ENCODE measurements around the gene SLC25A23. TPM values are rescaled to one million over a fixed set of nuclear protein-coding genes. Genes with fewer than 3 reads are reported as not detected.

Gene SLC25A23
- total and polyA plus RNA-seq, 2 of the 8 experiments (the other 6 are each of a cell fraction or from before 2014, with no cell fraction given), result 18.0 to 48.1 TPM

- no peak overlapping the region for H3K4me3 ChIP-seq (ENCODE audit: extremely low read depth in 1 of 4, insufficient read depth in 2 of 4, low read depth in 3 of 4, low read length in 4 of 4)
- no peak overlapping the region for H3K27ac ChIP-seq (ENCODE audit: low read depth, low read length)
- no peaks in the 10 kb centered on the region for H3K36me3 ChIP-seq (ENCODE audit: control insufficient read depth in 2 of 4, insufficient read depth in 4 of 4, low read length in 3 of 4)
- H3K4ac ChIP-seq (replicated peaks; ENCODE audit: insufficient read length, low read depth, low read length), result no peak overlapping the region
- 0 out of 2 replicates have a peak overlapping the region, but pooled peaks have one; percentile 39 for H2BK12ac ChIP-seq (ENCODE audit: low read depth, low read length)
- H2BK15ac ChIP-seq (ENCODE audit: low read length), result no peak overlapping the region
- no peaks in the 10 kb centered on the region for H3K79me1 ChIP-seq (ENCODE audit: low read depth, low read length)
- no peak overlapping the region for H3K23ac ChIP-seq (ENCODE audit: insufficient read length)
- DNase-seq (ENCODE audit: low read depth in 1 of 2, low spot score in 2 of 2) (no peak), FAIRE-seq (no peak)
- no peak overlapping the region for H4K5ac ChIP-seq (ENCODE audit: insufficient read length, low read depth, low read length)
- no peak overlapping the region for H4K91ac ChIP-seq (replicated peaks; ENCODE audit: insufficient read length, low read length)
- no peak overlapping the region for H2BK120ac ChIP-seq (replicated peaks; ENCODE audit: low read depth, low read length)
- POLR2A ChIA-PET (ENCODE audit: partially characterized antibody), result no interaction called here
- no peak overlapping the region for H3K14ac ChIP-seq (ENCODE audit: insufficient read length)
- no peak overlapping the region for H2AK5ac ChIP-seq (ENCODE audit: low read depth, low read length)
- no peaks in the 10 kb centered on the region for H3K79me2 ChIP-seq (ENCODE audit: control insufficient read depth in 1 of 2, insufficient read depth in 2 of 2, low read length in 2 of 2)
- H4K20me1 ChIP-seq (replicated peaks in 1 of 2; ENCODE audit: control insufficient read depth in 1 of 2, insufficient read depth in 2 of 2, low read length in 2 of 2), result no peaks in the 10 kb centered on the region
- peaks cover 0 to 6% (median 0%) of the 10 kb centered on the region in 4 experiments; a peak in 2 of 7 replicates for H3K27me3 ChIP-seq (replicated peaks in 1 of 4; ENCODE audit: control insufficient read depth in 3 of 4, extremely low read depth in 1 of 4, insufficient read depth in 3 of 4, low read length in 3 of 4)
- H3K9me3 ChIP-seq (ENCODE audit: insufficient read depth in 2 of 2, low read depth in 1 of 2, low read length in 1 of 2), result peaks cover 0 to 5% of the 10 kb centered on the region in 2 experiments; a peak in 2 of 4 replicates
- no peak overlapping the region for H2BK5ac ChIP-seq (ENCODE audit: low read depth, low read length)
- CTCF ChIA-PET (ENCODE audit: partially characterized antibody), result no interaction called here
- no peak overlapping the region for H3K56ac ChIP-seq (replicated peaks; ENCODE audit: insufficient read length, low read depth, low read length)
- 69 to 77% methylated on average over 1 to 17 of the region's 20 CpGs for WGBS, 2 experiments (ENCODE audit: extremely low coverage in 1 of 2, insufficient coverage in 1 of 2, insufficient read length in 1 of 2, insufficient replicate concordance in 2 of 2, low coverage in 1 of 2, low lambda C conversion rate in 2 of 2, missing lambda C conversion rate in 1 of 2)
- no peak overlapping the region for H2BK20ac ChIP-seq (ENCODE audit: low read length)
- H4K8ac ChIP-seq (ENCODE audit: extremely low read depth, insufficient read depth, low read length), result no peak overlapping the region
- no peak overlapping the region for H3K18ac ChIP-seq (ENCODE audit: extremely low read depth, low read length)
- H3K4me1 ChIP-seq (replicated peaks in 1 of 4; ENCODE audit: control insufficient read depth in 3 of 4, insufficient read depth in 4 of 4, low read length in 3 of 4), result no peaks in the 10 kb centered on the region
- H3K9ac ChIP-seq (replicated peaks in 1 of 4; ENCODE audit: extremely low read depth in 1 of 4, low read depth in 3 of 4, low read length in 3 of 4), result no peak overlapping the region
- H3K4me2 ChIP-seq (ENCODE audit: insufficient read depth in 1 of 2, low read depth in 2 of 2, low read length in 2 of 2), result no peak overlapping the region
- no peak overlapping the region for H2AFZ ChIP-seq (ENCODE audit: low read length)
- H3K23me2 ChIP-seq (ENCODE audit: low read depth, low read length), result no peaks in the 10 kb centered on the region
- TF ChIP-seq E2F6 (IDR thresholded peaks at IDR 0.05), result no peak
- TF ChIP-seq TBP (IDR thresholded peaks at IDR 0.05; ENCODE audit: low read depth, low read length), result no peak
- TF ChIP-seq SP4 (IDR thresholded peaks at IDR 0.05; ENCODE audit: low read length), result no peak
- no peak for TF ChIP-seq RFX5 (IDR thresholded peaks at IDR 0.05; ENCODE audit: borderline replicate concordance, low read depth, low read length)
- TF ChIP-seq HDAC2 (IDR thresholded peaks at IDR 0.05; ENCODE audit: borderline replicate concordance in 1 of 2, low read depth in 2 of 2, low read length in 2 of 2), result no peak
- TF ChIP-seq FOSL1 (IDR thresholded peaks at IDR 0.05; ENCODE audit: insufficient read depth, low read depth, low read length), result no peak
- TF ChIP-seq RNF2 (IDR thresholded peaks at IDR 0.05; ENCODE audit: borderline replicate concordance, low read depth, low read length, missing control alignments, poor library complexity, severe bottlenecking), result no peak
- no peak for TF ChIP-seq BACH1 (IDR thresholded peaks at IDR 0.05; ENCODE audit: low read length)
- no peak for TF ChIP-seq SIN3A (conservative IDR thresholded peaks at IDR 0.05 in 1 of 2, IDR thresholded peaks at IDR 0.05 in 1 of 2; ENCODE audit: low read depth in 1 of 2, low read length in 2 of 2)
- TF ChIP-seq SP2 (IDR thresholded peaks at IDR 0.05; ENCODE audit: low read length), result no peak
- TF ChIP-seq EZH2 (IDR thresholded peaks at IDR 0.05; ENCODE audit: low read depth, low read length, severe bottlenecking), result no peak
Observed at GRCh38 chr19:6429419-6430221, 30.0 kb downstream of the SLC25A23 start.
